ENCODE measurements around the gene SERAC1. TPM values are rescaled to one million over a fixed set of nuclear protein-coding genes. Genes with fewer than 3 reads are reported as not detected.

Gene SERAC1
- total RNA-seq, 4 donors from 2014 or later = 4.7 to 9.6 (median 6.2) TPM

DNA sequence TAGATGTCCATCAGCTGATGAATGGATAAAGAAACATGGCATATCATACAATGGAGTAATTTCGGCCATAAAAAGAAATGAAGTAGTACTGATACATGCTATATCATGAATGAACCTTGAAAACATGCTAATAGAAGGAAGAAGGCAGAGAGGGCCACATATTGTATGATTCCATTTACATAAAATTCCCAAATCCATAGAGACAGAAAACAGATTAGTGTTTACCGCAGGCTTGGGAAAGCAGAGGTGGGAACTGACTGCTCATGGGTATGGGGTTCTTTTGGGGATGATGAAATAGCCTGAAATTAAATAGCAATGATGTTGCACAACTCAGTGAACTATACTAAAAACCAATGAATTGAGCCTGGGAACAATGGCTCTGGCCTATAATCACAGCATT lies 58.3 kb downstream of the SERAC1 start:
- Histone ChIP-seq H3K36me3 (peaks cover 0 to 61% (median 0%) of the 10 kb centered on the region in 3 donors), H3K4me1 (no peaks in the 10 kb centered on the region), H3K27ac (no peak overlapping the region), H3K4me3 (no peak overlapping the region), H3K27me3 (no peaks in the 10 kb centered on the region), H3K9me3 (no peaks in the 10 kb centered on the region)
- no peak for TF ChIP-seq EP300 (IDR thresholded peaks at IDR 0.05)
- no peak for DNase-seq (ENCODE audit: low spot score in 2 of 2)
- WGBS, 2 donors = 93 to 100% methylated on average over 2 of the region's 2 CpGs

DNA sequence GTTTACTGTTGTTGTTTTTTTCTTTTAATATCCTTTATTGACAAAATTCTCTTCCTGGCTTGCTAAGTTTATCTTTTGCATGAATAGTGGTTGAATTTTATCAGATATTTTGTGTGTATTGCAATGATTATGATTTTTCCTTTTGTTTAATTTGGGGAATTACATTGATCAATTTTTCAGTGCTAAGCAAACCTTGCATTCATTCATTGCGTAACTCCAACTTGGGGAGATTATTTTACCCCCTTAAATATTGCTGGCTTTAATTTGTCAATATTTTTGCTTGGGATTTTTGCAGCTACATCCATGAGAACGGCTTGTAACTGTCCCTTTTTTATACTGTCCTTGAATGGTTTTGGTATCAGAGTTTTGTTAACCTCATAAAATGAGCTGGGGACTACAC lies 63.4 kb downstream of the SERAC1 start:
- no peaks in the 10 kb centered on the region for H3K4me1 ChIP-seq
- H3K9me3 ChIP-seq = no peaks in the 10 kb centered on the region
- WGBS, 2 donors = 90 to 91% methylated on average over 2 of the region's 2 CpGs
- peaks cover 0 to 17% (median 0%) of the 10 kb centered on the region in 3 donors for H3K36me3 ChIP-seq
- TF ChIP-seq CTCF (IDR thresholded peaks at IDR 0.05) (no peak), EP300 (IDR thresholded peaks at IDR 0.05) (no peak), POLR2A (IDR thresholded peaks at IDR 0.05) (no peak)
- DNase-seq (ENCODE audit: low spot score in 2 of 2) = no peak
- H3K27me3 ChIP-seq = no peaks in the 10 kb centered on the region
- H3K4me3 ChIP-seq = no peak overlapping the region
- no peak overlapping the region for H3K27ac ChIP-seq

GRCh38 chr6:158103228-158103627 lies 64.8 kb downstream of the SERAC1 start:
- DNase-seq (ENCODE audit: low spot score in 2 of 2) = no peak
- Histone ChIP-seq H3K9me3 (no peaks in the 10 kb centered on the region), H3K4me1 (no peaks in the 10 kb centered on the region), H3K36me3 (peaks cover 0 to 4% (median 0%) of the 10 kb centered on the region in 3 donors), H3K27ac (no peak overlapping the region), H3K4me3 (no peak overlapping the region), H3K27me3 (no peaks in the 10 kb centered on the region)
- no peak for TF ChIP-seq EP300 (IDR thresholded peaks at IDR 0.05)
- no peak for TF ChIP-seq POLR2A (IDR thresholded peaks at IDR 0.05)
- 92% methylated on average over 4 of the region's 4 CpGs for WGBS, 2 donors

DNA sequence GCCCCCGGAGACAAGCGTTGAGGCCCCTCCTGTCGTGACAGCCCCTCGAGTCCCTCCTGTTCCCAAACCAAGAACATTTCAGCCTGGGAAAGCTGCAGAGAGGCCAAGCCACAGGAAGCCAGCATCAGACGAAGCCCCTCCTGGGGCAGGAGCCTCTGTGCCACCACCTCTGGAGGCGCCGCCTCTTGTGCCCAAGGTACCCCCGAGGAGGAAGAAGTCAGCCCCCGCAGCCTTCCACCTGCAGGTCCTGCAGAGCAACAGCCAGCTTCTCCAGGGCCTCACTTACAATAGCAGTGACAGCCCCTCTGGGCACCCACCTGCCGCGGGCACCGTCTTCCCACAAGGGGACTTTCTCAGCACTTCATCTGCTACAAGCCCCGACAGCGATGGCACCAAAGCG lies 72.4 kb downstream of the SERAC1 start:
- TF ChIP-seq EP300 (IDR thresholded peaks at IDR 0.05) (no peak), POLR2A (IDR thresholded peaks at IDR 0.05) (no peak)
- 87 to 95% methylated on average over 12 to 15 of the region's 15 CpGs for WGBS, 2 donors
- Histone ChIP-seq H3K27me3 (no peaks in the 10 kb centered on the region), H3K36me3 (peaks cover 0 to 36% (median 0%) of the 10 kb centered on the region in 3 donors), H3K27ac (no peak overlapping the region), H3K4me3 (no peak overlapping the region), H3K9me3 (no peaks in the 10 kb centered on the region), H3K4me1 (no peaks in the 10 kb centered on the region)
- no peak for DNase-seq (ENCODE audit: low spot score in 2 of 2)

GRCh38 chr6:158095031-158095430 lies 73.0 kb downstream of the SERAC1 start:
- H3K27ac ChIP-seq = no peak overlapping the region
- H3K36me3 ChIP-seq = peaks cover 0 to 36% (median 0%) of the 10 kb centered on the region in 3 donors
- no peaks in the 10 kb centered on the region for H3K9me3 ChIP-seq
- WGBS, 2 donors = 91% methylated on average over 6 of the region's 6 CpGs
- no peak overlapping the region for H3K4me3 ChIP-seq
- DNase-seq (ENCODE audit: low spot score in 2 of 2) = no peak
- TF ChIP-seq POLR2A (IDR thresholded peaks at IDR 0.05) (no peak), EP300 (IDR thresholded peaks at IDR 0.05) (no peak), CTCF (IDR thresholded peaks at IDR 0.05) (no peak)
- H3K27me3 ChIP-seq = no peaks in the 10 kb centered on the region
- no peaks in the 10 kb centered on the region for H3K4me1 ChIP-seq

DNA sequence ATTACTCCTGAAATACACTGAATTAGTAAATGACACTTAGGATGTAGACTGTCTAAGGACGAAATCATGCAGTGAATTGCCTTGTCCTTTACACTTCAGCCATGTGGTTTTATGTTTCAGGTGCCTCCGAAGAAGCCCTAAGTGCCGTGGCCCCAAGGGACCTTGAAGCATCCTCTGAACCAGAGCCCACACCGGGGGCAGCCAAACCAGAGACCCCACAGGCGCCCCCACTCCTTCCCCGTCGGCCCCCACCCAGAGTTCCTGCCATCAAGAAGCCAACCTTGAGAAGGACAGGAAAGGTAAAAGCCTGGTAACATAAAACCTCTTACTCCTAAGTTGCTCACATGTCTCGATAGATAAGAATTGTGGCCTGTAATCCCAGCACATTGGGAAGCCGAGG lies 75.3 kb downstream of the SERAC1 start:
- DNase-seq (ENCODE audit: low spot score in 2 of 2) = no peak
- no peaks in the 10 kb centered on the region for H3K4me1 ChIP-seq
- H3K27me3 ChIP-seq = no peaks in the 10 kb centered on the region
- no peak for TF ChIP-seq CTCF (IDR thresholded peaks at IDR 0.05)
- no peak for TF ChIP-seq EP300 (IDR thresholded peaks at IDR 0.05)
- TF ChIP-seq POLR2A (IDR thresholded peaks at IDR 0.05) = no peak
- H3K36me3 ChIP-seq = peaks cover 0 to 36% (median 0%) of the 10 kb centered on the region in 3 donors
- H3K9me3 ChIP-seq = no peaks in the 10 kb centered on the region
- WGBS, 2 donors = 92 to 98% methylated on average over 9 of the region's 9 CpGs
- H3K27ac ChIP-seq = no peak overlapping the region
- no peak overlapping the region for H3K4me3 ChIP-seq

Data from tibial nerve (tissue), 4 donors.